Body of pancreas (tissue), 4 donors: ENCODE results near the gene SBNO2. TPM values are rescaled to one million over a fixed set of nuclear protein-coding genes. Genes with fewer than 3 reads are reported as not detected.

Experiments
- ATAC-seq: fragments of 150-250 bp; one replicate; pipeline ENCODE4 v1.9.1; 2016
- DNase-seq, 4 donors: peaks; one replicate each; pipeline ENCODE4 v3.0.0-alpha.2; 2019
- H3K27ac ChIP-seq, 4 donors: fragments of 200-600 bp; sonication (generic); 1 replicate in 3 of 4; 2 replicates in 1 of 4; pipeline versions ENCODE4 v1.5.1 to v1.6.1; 2016 to 2019; ENCODE audit warnings: mild to moderate bottlenecking in 1 of 4, mixed read lengths in 1 of 4, moderate library complexity in 1 of 4
- H3K27me3 ChIP-seq, 2 donors: fragments of 200-600 bp; sonication (generic); one replicate each; pipeline ENCODE4 v1.6.0; 2016; ENCODE audit warnings: mild to moderate bottlenecking in 1 of 2
- H3K36me3 ChIP-seq, 2 donors: fragments of 200-600 bp; sonication (generic); replicated peaks in 1 of 2; 2 replicates each; pipeline ENCODE4 v1.5.1; 2016; ENCODE audit warnings: low read depth in 2 of 2; ENCODE audit not compliant: insufficient read depth in 1 of 2
- H3K4me1 ChIP-seq: fragments of 200-600 bp; sonication (generic); one replicate; pipeline ENCODE4 v1.6.0; 2016
- H3K4me3 ChIP-seq, 2 donors: fragments of 200-600 bp; sonication (generic); 1 replicate in 1 of 2; 2 replicates in 1 of 2; pipeline ENCODE4 v1.5.1; 2016 to 2019
- H3K9me3 ChIP-seq, 3 donors: fragments of 200-600 bp; sonication (generic); 1 replicate in 2 of 3; 2 replicates in 1 of 3; pipeline ENCODE4 v1.5.1; 2016
- CTCF ChIP-seq, 7 experiments: fragments of 450-650 bp in 4 of 7; fragments of 200-600 bp in 3 of 7; sonication (generic) in 3 of 7; IDR thresholded peaks; one replicate each; pipeline ENCODE4 v1.5.1; 2016 to 2019; ENCODE audit warnings: antibody characterized with exemption in 7 of 7
- POLR2A ChIP-seq, 3 donors: fragments of 450-650 bp; IDR thresholded peaks; one replicate each; pipeline ENCODE4 v1.6.1; 2016; ENCODE audit warnings: antibody characterized with exemption in 3 of 3, mild to moderate bottlenecking in 2 of 3
- WGBS, 2 donors: methylation state at CpG; one replicate each; pipeline ENCODE4 v1.1.5; 2017; 5-methylcytosine and 5-hydroxymethylcytosine counted together
- intact Hi-C: fragments of 100-400 bp; cut with DNase I; formaldehyde crosslinking; loops from one replicate; pipeline ENCODE4 v1.15.1; 2023
- total RNA-seq, 2 donors: library from RNA; depleted of rRNA; stranded (reverse); fragments of >200 nt; gene quantifications; one replicate each; pipeline ENCODE4 v1.1.0, GENCODE V29; 2016

Gene SBNO2
- total RNA-seq, 2 donors from 2014 or later = 14.0 to 30.7 TPM

GRCh38 chr19:1121395-1121794, 52.7 kb downstream of the SBNO2 start:
- no peak for ATAC-seq
- H3K27me3 ChIP-seq = no peaks in the 10 kb centered on the region
- H3K9me3 ChIP-seq = no peaks in the 10 kb centered on the region
- H3K27ac ChIP-seq = no peak overlapping the region
- no peak for DNase-seq
- WGBS, 2 donors = 89 to 93% methylated on average over 3 to 9 of the region's 10 CpGs
- H3K36me3 ChIP-seq = peaks cover 17 to 57% of the 10 kb centered on the region in 2 donors
- intact Hi-C loops = no loop called here
- no peaks in the 10 kb centered on the region for H3K4me1 ChIP-seq
- H3K4me3 ChIP-seq = no peak overlapping the region
- TF ChIP-seq POLR2A (IDR thresholded peaks at IDR 0.05) (no peak), CTCF (IDR thresholded peaks at IDR 0.05) (no peak)

GRCh38 chr19:1119475-1120217, 54.4 kb downstream of the SBNO2 start:
- no peak overlapping the region for H3K4me3 ChIP-seq
- intact Hi-C loops = no loop called here
- no peaks in the 10 kb centered on the region for H3K4me1 ChIP-seq
- no peak for TF ChIP-seq CTCF (IDR thresholded peaks at IDR 0.05)
- no peak for TF ChIP-seq POLR2A (IDR thresholded peaks at IDR 0.05)
- H3K36me3 ChIP-seq = peaks cover 17 to 65% of the 10 kb centered on the region in 2 donors
- no peaks in the 10 kb centered on the region for H3K9me3 ChIP-seq
- H3K27me3 ChIP-seq = no peaks in the 10 kb centered on the region
- 93 to 96% methylated on average over 8 to 46 of the region's 50 CpGs for WGBS, 2 donors
- DNase-seq (no peak), ATAC-seq (no peak)
- no peak overlapping the region for H3K27ac ChIP-seq

GRCh38 chr19:1118999-1119398, 55.1 kb downstream of the SBNO2 start:
- Histone ChIP-seq H3K9me3 (no peaks in the 10 kb centered on the region), H3K27ac (no peak overlapping the region), H3K4me1 (peaks cover under 1% of the 10 kb centered on the region), H3K27me3 (no peaks in the 10 kb centered on the region), H3K36me3 (peaks cover 17 to 62% of the 10 kb centered on the region in 2 donors), H3K4me3 (no peak overlapping the region)
- no peak for DNase-seq
- 93 to 97% methylated on average over 27 to 34 of the region's 34 CpGs for WGBS, 2 donors
- no peak for ATAC-seq
- intact Hi-C loops = no loop called here
- TF ChIP-seq POLR2A (IDR thresholded peaks at IDR 0.05) = no peak
- no peak for TF ChIP-seq CTCF (IDR thresholded peaks at IDR 0.05)

- no peaks in the 10 kb centered on the region for H3K27me3 ChIP-seq
- H3K36me3 ChIP-seq = peaks cover 8 to 50% of the 10 kb centered on the region in 2 donors
- no peaks in the 10 kb centered on the region for H3K9me3 ChIP-seq
- DNase-seq = no peak
- H3K27ac ChIP-seq = no peak overlapping the region
- no peak for ATAC-seq
- H3K4me3 ChIP-seq = no peak overlapping the region
- TF ChIP-seq POLR2A (IDR thresholded peaks at IDR 0.05) = no peak
- TF ChIP-seq CTCF (IDR thresholded peaks at IDR 0.05) = no peak
- intact Hi-C loops = no loop called here
- H3K4me1 ChIP-seq = peaks cover 14% of the 10 kb centered on the region
- 94 to 95% methylated on average over 16 of the region's 16 CpGs for WGBS, 2 donors
These were observed 56.4 kb downstream of the SBNO2 start for GRCh38 chr19:1117654-1118053.
